ENCODE data around the gene FAM83G.
A peak's percentile ranks its signal among the peaks of the same experiment; 100 is the strongest.

The FAM83G gene

DNA sequence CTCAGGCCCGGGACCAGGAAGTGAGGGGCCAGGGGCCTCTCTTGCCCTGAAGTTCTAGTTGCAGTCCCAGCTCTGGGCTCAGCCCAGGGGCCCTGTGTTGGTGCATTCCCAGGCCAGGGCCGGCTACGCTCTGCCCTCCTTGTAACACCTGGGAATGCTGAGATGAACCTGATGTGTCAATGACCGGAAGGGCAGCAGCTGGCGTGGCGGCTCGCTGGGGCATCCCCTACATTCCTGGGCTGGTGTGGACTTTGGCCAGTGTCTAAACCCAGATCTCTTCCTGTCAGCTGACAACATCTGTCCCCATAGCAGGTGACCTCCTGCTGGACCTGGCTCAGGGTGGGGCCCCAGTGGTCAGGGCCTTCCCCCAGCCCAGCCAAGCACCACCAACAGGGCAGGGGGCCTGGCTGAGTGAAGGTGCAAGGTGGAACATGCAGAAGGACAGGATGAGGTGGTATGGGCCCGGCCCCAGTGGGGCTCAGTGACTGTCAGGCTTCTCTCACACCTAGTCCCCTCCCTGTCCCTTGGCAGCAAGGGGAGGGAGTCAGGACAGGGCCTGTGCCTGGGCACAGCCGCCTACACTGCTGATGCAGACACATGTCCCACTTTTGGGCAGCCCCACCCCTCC is 15.9 kb downstream of the FAM83G start:
- no peak overlapping the region for H3K4me3 ChIP-seq (ENCODE audit: low read depth, low read length)
- TF ChIP-seq, protein P1, sequence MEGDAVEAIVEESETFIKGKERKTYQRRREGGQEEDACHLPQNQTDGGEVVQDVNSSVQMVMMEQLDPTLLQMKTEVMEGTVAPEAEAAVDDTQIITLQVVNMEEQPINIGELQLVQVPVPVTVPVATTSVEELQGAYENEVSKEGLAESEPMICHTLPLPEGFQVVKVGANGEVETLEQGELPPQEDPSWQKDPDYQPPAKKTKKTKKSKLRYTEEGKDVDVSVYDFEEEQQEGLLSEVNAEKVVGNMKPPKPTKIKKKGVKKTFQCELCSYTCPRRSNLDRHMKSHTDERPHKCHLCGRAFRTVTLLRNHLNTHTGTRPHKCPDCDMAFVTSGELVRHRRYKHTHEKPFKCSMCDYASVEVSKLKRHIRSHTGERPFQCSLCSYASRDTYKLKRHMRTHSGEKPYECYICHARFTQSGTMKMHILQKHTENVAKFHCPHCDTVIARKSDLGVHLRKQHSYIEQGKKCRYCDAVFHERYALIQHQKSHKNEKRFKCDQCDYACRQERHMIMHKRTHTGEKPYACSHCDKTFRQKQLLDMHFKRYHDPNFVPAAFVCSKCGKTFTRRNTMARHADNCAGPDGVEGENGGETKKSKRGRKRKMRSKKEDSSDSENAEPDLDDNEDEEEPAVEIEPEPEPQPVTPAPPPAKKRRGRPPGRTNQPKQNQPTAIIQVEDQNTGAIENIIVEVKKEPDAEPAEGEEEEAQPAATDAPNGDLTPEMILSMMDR (IDR thresholded peaks at IDR 0.05; ENCODE audit: low read depth, low read length, missing control alignments), result no peak
- in situ Hi-C loops (cut with HindIII; ENCODE audit: low sequenced_read_pairs), result no loop called here
- DNase-seq (ENCODE audit: low read depth), result no peak

DNA sequence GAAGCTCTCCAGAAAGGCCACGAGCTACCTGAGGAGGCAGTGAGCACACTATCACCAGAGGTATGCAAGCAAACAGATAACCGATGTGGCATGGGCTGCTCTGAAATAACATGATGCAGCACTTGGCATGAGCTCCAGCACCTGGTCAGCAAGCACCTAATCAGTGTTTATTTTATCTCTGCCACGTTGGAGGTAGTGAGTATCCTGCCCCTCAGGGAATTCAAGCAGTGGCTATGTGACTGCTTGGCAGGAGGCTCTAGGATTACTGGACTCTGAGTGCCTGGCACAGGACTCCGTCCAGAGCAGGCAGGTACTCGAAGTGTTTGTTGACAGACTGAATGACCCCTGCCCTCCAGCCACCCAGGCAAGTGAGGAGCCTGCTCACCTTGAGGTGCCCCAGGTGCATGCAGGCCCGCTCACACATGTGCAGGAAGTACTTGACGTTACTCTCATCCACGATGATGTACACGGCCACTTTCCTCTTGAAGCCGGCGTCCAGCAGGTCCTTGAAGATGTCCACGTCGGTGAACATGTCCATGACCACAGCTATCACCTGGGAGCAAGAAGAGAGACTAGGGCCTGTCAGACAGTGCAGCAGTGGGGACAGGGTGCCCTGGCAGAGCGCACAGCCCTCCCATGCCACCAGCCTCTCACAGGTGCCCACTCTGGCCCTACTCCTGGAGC is 16.6 kb downstream of the FAM83G start:
- no peak overlapping the region for H3K4me3 ChIP-seq (ENCODE audit: low read depth, low read length)
- no peak for DNase-seq (ENCODE audit: low read depth)
- in situ Hi-C loops (cut with HindIII; ENCODE audit: low sequenced_read_pairs), result no loop called here
- TF ChIP-seq, protein P1 (IDR thresholded peaks at IDR 0.05; ENCODE audit: low read depth, low read length, missing control alignments), result no peak

DNA sequence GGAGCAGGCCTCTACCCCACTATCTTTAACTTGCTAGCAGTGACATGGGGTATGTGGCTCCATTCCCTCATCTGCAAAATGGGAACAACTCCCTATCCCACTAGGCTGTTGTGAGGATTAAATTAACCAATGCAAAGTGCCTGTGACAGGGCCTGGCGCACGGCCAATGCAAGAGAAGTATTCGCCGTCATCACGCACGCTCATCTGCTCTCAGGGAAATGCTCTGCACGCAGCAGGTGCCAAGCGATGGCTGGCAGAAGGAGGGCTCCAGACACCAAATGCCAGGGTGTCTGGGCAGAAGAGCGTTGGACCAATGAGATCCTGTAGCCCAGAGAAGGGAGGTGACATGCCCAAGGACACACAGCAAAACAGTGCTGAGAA is 17.3 kb downstream of the FAM83G start:
- in situ Hi-C loops (cut with HindIII; ENCODE audit: low sequenced_read_pairs), result no loop called here

DNA sequence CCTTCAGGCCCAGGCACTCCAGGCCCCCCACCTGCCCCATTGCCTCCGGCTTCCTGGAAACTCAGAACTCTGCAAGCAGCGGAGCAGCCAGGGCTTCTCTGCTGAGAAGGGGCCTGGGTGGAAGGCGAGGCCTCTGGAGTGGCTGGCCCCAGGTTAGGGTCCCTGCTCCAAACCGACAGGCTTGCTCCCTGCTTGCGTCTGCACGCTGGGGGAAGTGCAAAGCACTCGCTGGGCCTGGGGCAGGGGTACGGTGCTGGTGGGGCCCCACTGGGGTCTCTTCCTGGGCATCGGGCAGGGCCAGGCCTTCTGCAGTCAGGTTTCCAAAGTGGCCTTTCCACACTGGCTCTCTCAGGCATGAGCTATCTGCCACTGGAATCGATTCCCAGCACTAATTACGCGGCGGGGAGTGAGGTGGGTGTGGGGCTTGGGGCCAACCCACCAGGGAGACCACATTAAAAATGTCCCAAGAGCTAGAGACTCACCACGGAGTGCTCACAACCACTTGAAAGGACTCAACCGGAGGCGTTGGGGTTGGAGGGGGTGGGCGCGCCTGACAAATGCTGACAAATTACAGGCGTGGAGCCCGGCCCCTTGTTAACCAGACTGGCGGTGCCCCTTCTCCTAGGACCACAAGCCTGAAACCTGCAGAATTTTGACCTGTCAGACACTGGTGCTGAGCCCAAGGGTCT is 17.9 kb downstream of the FAM83G start:
- H3K4me3 ChIP-seq (ENCODE audit: low read depth, low read length), result no peak overlapping the region
- DNase-seq (ENCODE audit: low read depth), result peak; percentile 8
- in situ Hi-C loops (cut with HindIII; ENCODE audit: low sequenced_read_pairs), result no loop called here
- TF ChIP-seq, protein P1 (IDR thresholded peaks at IDR 0.05; ENCODE audit: low read depth, low read length, missing control alignments), result no peak

More for the DNA sequence above, 17.3 kb downstream of the FAM83G start:
- no peak overlapping the region for H3K4me3 ChIP-seq (ENCODE audit: low read depth, low read length)
- TF ChIP-seq, protein P1 (IDR thresholded peaks at IDR 0.05; ENCODE audit: low read depth, low read length, missing control alignments), result no peak
- no peak for DNase-seq (ENCODE audit: low read depth)

DNA sequence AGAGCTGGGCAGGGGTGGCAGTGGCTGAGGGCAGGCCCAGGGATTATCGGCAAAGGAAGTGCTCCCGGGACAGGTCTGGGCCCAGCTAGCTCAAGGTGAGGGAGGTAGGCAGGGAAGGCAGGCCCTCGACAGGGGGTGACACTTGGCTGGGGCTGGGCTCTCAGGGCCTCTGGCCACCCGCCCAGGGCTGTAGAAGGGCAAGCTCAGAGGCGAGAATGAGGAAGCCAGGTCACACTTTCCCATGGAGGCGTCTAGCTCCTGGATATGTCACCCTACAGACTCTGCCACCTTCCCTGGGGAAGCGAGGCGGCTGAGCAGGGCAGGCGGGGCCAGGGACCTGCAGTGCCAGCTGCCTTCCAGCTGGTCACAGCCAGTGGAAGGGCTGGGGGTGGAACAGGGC is 19.1 kb downstream of the FAM83G start:
- no peak for DNase-seq (ENCODE audit: low read depth)
- in situ Hi-C loops (cut with HindIII; ENCODE audit: low sequenced_read_pairs), result no loop called here
- no peak overlapping the region for H3K4me3 ChIP-seq (ENCODE audit: low read depth, low read length)
- TF ChIP-seq, protein P1 (IDR thresholded peaks at IDR 0.05; ENCODE audit: low read depth, low read length, missing control alignments), result no peak

DNA sequence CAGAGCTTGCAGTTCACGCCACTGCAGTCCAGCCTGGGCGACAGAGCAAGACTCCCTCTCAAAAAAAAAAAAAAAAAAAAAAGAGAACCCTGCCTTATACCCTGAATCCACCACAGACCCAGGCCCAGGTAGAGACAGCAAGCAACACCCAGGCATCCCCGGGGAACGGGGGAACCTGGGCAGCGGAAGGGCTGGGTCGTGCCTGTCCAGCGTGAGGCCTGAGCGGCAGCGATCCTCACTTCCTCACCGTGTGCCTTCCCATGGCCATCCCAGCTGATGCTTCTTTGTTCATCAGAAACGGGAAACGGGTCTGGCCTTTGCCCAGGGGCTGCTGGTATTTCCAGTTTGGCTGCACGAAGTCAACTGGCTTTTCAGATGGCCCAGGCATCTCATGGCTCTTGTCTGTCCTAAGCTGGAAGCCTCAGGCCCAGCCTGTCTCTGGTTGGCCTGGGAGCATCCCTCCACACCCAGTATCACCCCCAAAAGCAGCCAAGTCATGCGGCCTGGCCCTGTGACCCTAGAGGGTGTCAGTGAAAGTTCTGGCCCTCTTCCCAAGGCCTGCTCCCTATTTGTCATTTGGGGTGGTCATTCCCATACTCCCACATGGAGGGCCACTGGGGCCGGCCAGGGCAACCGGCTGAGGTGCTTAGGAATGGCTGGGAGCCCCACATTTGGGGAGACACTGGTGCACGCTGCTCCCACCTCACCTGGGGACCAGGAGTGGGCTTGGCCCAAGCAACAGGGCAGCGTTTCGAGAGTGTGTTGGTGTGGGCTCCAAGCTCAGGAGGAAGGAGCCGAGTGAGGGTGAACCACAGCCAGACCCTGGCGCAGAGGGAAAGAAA is 20.1 kb downstream of the FAM83G start:
- DNase-seq (ENCODE audit: low read depth), result no peak
- no peak overlapping the region for H3K4me3 ChIP-seq (ENCODE audit: low read depth, low read length)
- TF ChIP-seq, protein P1 (IDR thresholded peaks at IDR 0.05; ENCODE audit: low read depth, low read length, missing control alignments), result no peak
- in situ Hi-C loops (cut with HindIII; ENCODE audit: low sequenced_read_pairs), result no loop called here
